Fibroblast of lung (primary cell): ENCODE measurements around the gene TNRC18. TPM values are rescaled to one million over a fixed set of nuclear protein-coding genes. Genes with fewer than 3 reads are reported as not detected.

ENCODE experiments used
- DNase-seq, 2 donors: peaks; one replicate each; pipeline versions ENCODE4 v3.0.0 to v3.0.0-alpha.2; 2010; ENCODE audit warnings: low read depth in 2 of 2
- H2AFZ ChIP-seq: 2 replicates; pipeline ENCODE4 v1.5.1; 2012; ENCODE audit warnings: low read length, control low read depth, inconsistent platforms
- H3K27ac ChIP-seq: 2 replicates; pipeline ENCODE4 v1.5.1; 2011; ENCODE audit warnings: low read length, control low read depth; ENCODE audit not compliant: insufficient read depth
- H3K27me3 ChIP-seq: 2 replicates; pipeline ENCODE4 v1.5.1; 2011; ENCODE audit warnings: mild to moderate bottlenecking, low read length; ENCODE audit not compliant: control insufficient read depth, insufficient read depth
- H3K36me3 ChIP-seq: 2 replicates; pipeline ENCODE4 v1.5.1; 2011; ENCODE audit warnings: low read length; ENCODE audit not compliant: control insufficient read depth, insufficient read depth
- H3K4me1 ChIP-seq: 2 replicates; pipeline ENCODE4 v1.5.1; 2011; ENCODE audit warnings: low read length; ENCODE audit not compliant: control insufficient read depth, insufficient read depth; ENCODE audit errors: extremely low read depth
- H3K4me2 ChIP-seq: 2 replicates; pipeline ENCODE4 v1.5.1; 2011; ENCODE audit warnings: low read length, control low read depth; ENCODE audit not compliant: insufficient read depth; ENCODE audit errors: extremely low read depth
- H3K4me3 ChIP-seq, 4 experiments: fragments of 200-600 bp in 1 of 4; sonication (generic) in 1 of 4; replicated peaks in 1 of 4; 2 replicates each; pipeline ENCODE4 v1.5.1; 2011 to 2016; ENCODE audit warnings: low read length in 4 of 4, low read depth in 3 of 4, mild to moderate bottlenecking in 3 of 4, control low read depth in 2 of 4, inconsistent platforms in 1 of 4, mixed read lengths in 1 of 4; ENCODE audit not compliant: insufficient read depth in 1 of 4; ENCODE audit errors: control extremely low read depth in 1 of 4
- H3K79me2 ChIP-seq: 2 replicates; pipeline ENCODE4 v1.5.1; 2012; ENCODE audit warnings: mild to moderate bottlenecking, low read length, inconsistent platforms; ENCODE audit not compliant: control insufficient read depth, insufficient read depth
- H3K9ac ChIP-seq: 2 replicates; pipeline ENCODE4 v1.5.1; 2011; ENCODE audit warnings: mild to moderate bottlenecking, low read length, control low read depth; ENCODE audit not compliant: insufficient read depth
- H3K9me3 ChIP-seq: 2 replicates; pipeline ENCODE4 v1.5.1; 2012; ENCODE audit warnings: low read depth, low read length; ENCODE audit not compliant: control insufficient read depth, insufficient read depth
- H4K20me1 ChIP-seq: 2 replicates; pipeline ENCODE4 v1.5.1; 2011; ENCODE audit warnings: low read length; ENCODE audit not compliant: control insufficient read depth, insufficient read depth; ENCODE audit errors: extremely low read depth
- CTCF ChIP-seq, 2 donors: IDR thresholded peaks in 1 of 2; conservative IDR thresholded peaks in 1 of 2; 1 replicate in 1 of 2; 2 replicates in 1 of 2; pipeline ENCODE4 v1.5.1; 2011 to 2012; ENCODE audit warnings: low read length in 2 of 2, control low read depth in 1 of 2, inconsistent platforms in 1 of 2, low read depth in 1 of 2, mild to moderate bottlenecking in 1 of 2
- EZH2 ChIP-seq: IDR thresholded peaks from 2 replicates; pipeline ENCODE4 v1.5.1; 2012; ENCODE audit warnings: low read length, control low read depth, mild to moderate bottlenecking; ENCODE audit errors: missing control alignments
- polyA plus RNA-seq, 2 donors: library from polyadenylated mRNA; depleted of rRNA in 1 of 2; stranded (reverse) in 1 of 2; unstranded in 1 of 2; fragments of >200 nt; gene quantifications; 2 replicates each; pipeline ENCODE4 v1.2.1, GENCODE V29; 2011 to 2012; ENCODE audit warnings: missing spikeins in 1 of 2
- total RNA-seq: library from RNA; depleted of rRNA; stranded (reverse); fragments of >200 nt; gene quantifications from 2 replicates; pipeline ENCODE4 v1.2.1, GENCODE V29; 2014

Gene TNRC18
- total and polyA plus RNA-seq, 2 donors (not counting 1 experiment from before 2014, with no cell fraction given) = 19.7 to 38.5 TPM

- H4K20me1 ChIP-seq = no peaks in the 10 kb centered on the region
These were observed 983 bp downstream of the TNRC18 start for GRCh38 chr7:5422396-5423305.

GRCh38 chr7:5421714-5422395 is 1.8 kb downstream of the TNRC18 start:
- no peak overlapping the region for H2AFZ ChIP-seq
- H3K4me1 ChIP-seq = peaks cover 7% of the 10 kb centered on the region
- H3K79me2 ChIP-seq = peaks cover 93% of the 10 kb centered on the region
- peak overlapping the region; percentile 99 for H3K27ac ChIP-seq
- no peaks in the 10 kb centered on the region for H3K27me3 ChIP-seq
- no peaks in the 10 kb centered on the region for H4K20me1 ChIP-seq
- H3K4me2 ChIP-seq = peak overlapping the region; percentile 85
- H3K4me3 ChIP-seq = peak overlapping the region; percentile 92 to 99 (median 94)
- H3K9ac ChIP-seq = peak overlapping the region; percentile 94
- TF ChIP-seq CTCF (conservative IDR thresholded peaks at IDR 0.05 in 1 of 2, IDR thresholded peaks at IDR 0.05 in 1 of 2; ENCODE audit: low read depth in 1 of 2, low read length in 2 of 2) (no peak), EZH2 (no peak)
- DNase-seq = peak; percentile 68 to 86
- H3K9me3 ChIP-seq = no peaks in the 10 kb centered on the region
- peaks cover 2% of the 10 kb centered on the region for H3K36me3 ChIP-seq

More at GRCh38 chr7:5422396-5423305, 983 bp downstream of the TNRC18 start:
- Histone ChIP-seq H3K27me3 (no peaks in the 10 kb centered on the region), H3K9me3 (no peaks in the 10 kb centered on the region), H3K9ac (peak overlapping the region; percentile 94), H3K4me2 (peak overlapping the region; percentile 85), H3K4me3 (peak overlapping the region; percentile 92 to 99 (median 94)), H3K27ac (peak overlapping the region; percentile 99), H3K36me3 (peaks cover 2% of the 10 kb centered on the region), H3K4me1 (peaks cover 7% of the 10 kb centered on the region), H3K79me2 (peaks cover 92% of the 10 kb centered on the region), H2AFZ (no peak overlapping the region)
- no peak for TF ChIP-seq CTCF (conservative IDR thresholded peaks at IDR 0.05 in 1 of 2, IDR thresholded peaks at IDR 0.05 in 1 of 2; ENCODE audit: low read depth in 1 of 2, low read length in 2 of 2)
- TF ChIP-seq EZH2 = no peak
- peak; percentile 30 to 35 for DNase-seq
